ENCODE results near the gene ARL6.
A peak's percentile ranks its signal among the peaks of the same experiment; 100 is the strongest.

Gene ARL6

DNA sequence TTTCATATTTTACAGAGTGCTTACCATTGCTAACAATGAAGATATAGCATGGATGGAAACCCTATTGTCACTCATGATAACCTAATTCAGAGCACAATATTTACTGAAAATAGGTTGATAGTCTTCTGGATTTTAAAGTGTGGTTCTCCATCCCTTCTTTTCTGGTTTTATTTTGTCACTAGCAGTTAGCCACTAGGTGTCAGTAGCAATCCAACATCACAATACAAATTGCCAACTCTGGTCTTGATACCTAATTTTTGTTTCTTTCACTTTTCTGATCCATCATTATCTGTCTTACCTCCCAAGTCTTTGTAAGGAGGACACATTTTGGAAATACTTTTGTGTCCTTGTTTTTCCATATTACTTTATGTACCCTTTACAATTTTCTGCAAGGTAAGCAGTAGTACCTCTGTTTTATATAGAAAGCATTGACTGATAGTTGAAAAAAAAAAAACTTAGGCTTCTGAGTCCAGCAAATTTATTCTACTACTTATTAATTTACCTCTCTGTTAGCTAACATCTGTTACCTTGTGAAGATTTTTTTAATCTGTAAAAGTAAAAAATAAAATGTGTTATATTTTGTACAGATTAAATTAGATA is 29.0 kb downstream of the ARL6 start:
- no peaks in the 10 kb centered on the region for H3K36me3 ChIP-seq (ENCODE audit: insufficient read depth, low read length)
- no peaks in the 10 kb centered on the region for H3F3A ChIP-seq (ENCODE audit: low read depth)
- H3K9me2 ChIP-seq (replicated peaks; ENCODE audit: low read depth, low read length): no peaks in the 10 kb centered on the region
- H3K9ac ChIP-seq (ENCODE audit: low read depth, low read length, poor library complexity, severe bottlenecking): no peak overlapping the region
- H3K9me3 ChIP-seq (ENCODE audit: insufficient read depth, low read depth, low read length): no peaks in the 10 kb centered on the region
- no peak overlapping the region for H3K4me2 ChIP-seq (ENCODE audit: low read depth, low read length, poor library complexity, severe bottlenecking)
- no peak for TF ChIP-seq EZH2phosphoT487 (IDR thresholded peaks at IDR 0.05; ENCODE audit: borderline replicate concordance)
- TF ChIP-seq, protein P1, sequence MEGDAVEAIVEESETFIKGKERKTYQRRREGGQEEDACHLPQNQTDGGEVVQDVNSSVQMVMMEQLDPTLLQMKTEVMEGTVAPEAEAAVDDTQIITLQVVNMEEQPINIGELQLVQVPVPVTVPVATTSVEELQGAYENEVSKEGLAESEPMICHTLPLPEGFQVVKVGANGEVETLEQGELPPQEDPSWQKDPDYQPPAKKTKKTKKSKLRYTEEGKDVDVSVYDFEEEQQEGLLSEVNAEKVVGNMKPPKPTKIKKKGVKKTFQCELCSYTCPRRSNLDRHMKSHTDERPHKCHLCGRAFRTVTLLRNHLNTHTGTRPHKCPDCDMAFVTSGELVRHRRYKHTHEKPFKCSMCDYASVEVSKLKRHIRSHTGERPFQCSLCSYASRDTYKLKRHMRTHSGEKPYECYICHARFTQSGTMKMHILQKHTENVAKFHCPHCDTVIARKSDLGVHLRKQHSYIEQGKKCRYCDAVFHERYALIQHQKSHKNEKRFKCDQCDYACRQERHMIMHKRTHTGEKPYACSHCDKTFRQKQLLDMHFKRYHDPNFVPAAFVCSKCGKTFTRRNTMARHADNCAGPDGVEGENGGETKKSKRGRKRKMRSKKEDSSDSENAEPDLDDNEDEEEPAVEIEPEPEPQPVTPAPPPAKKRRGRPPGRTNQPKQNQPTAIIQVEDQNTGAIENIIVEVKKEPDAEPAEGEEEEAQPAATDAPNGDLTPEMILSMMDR (conservative IDR thresholded peaks at IDR 0.05; ENCODE audit: low read length): peak; percentile 88
- no peaks in the 10 kb centered on the region for H3K4me1 ChIP-seq (ENCODE audit: insufficient read depth, low read length, poor library complexity, severe bottlenecking)
- no peak overlapping the region for H2AFZ ChIP-seq (ENCODE audit: low read length)
- H3K27me3 ChIP-seq (ENCODE audit: insufficient read depth, low read length, poor library complexity, severe bottlenecking): no peaks in the 10 kb centered on the region
- no peak overlapping the region for H3K4me3 ChIP-seq (ENCODE audit: low read length, poor library complexity, severe bottlenecking)
- H3K79me2 ChIP-seq (ENCODE audit: insufficient read depth, low read length): no peaks in the 10 kb centered on the region
- H4K20me1 ChIP-seq (ENCODE audit: insufficient read depth, low read length, poor library complexity, severe bottlenecking): no peaks in the 10 kb centered on the region

DNA sequence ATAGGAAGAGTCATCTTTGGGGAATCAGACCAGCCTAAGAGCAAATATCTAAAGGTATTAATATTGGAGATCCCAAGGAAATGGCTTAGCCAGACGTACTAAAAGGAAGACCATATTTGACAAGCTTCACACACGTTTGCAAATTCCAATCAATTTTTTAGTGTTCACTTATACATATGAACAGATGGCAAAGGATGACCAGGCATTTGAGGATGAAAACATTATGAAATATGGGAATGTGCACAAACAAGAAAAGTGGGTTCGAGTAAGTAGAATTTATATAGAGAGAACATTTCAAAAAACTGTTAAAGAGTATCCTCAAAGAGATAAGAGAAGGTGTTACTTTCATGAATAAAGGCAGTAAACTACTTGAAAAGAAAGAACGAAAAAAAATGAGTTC is 31.4 kb downstream of the ARL6 start:
- H3K4me2 ChIP-seq (ENCODE audit: low read depth, low read length, poor library complexity, severe bottlenecking): no peak overlapping the region
- H2AFZ ChIP-seq (ENCODE audit: low read length): no peak overlapping the region
- H3K4me1 ChIP-seq (ENCODE audit: insufficient read depth, low read length, poor library complexity, severe bottlenecking): no peaks in the 10 kb centered on the region
- no peaks in the 10 kb centered on the region for H3K27me3 ChIP-seq (ENCODE audit: insufficient read depth, low read length, poor library complexity, severe bottlenecking)
- H3K36me3 ChIP-seq (ENCODE audit: insufficient read depth, low read length): no peaks in the 10 kb centered on the region
- no peak overlapping the region for H3K4me3 ChIP-seq (ENCODE audit: low read length, poor library complexity, severe bottlenecking)
- no peak overlapping the region for H3K9ac ChIP-seq (ENCODE audit: low read depth, low read length, poor library complexity, severe bottlenecking)
- H3K9me3 ChIP-seq (ENCODE audit: insufficient read depth, low read depth, low read length): no peaks in the 10 kb centered on the region
- no peaks in the 10 kb centered on the region for H3F3A ChIP-seq (ENCODE audit: low read depth)
- TF ChIP-seq EZH2phosphoT487 (IDR thresholded peaks at IDR 0.05; ENCODE audit: borderline replicate concordance): no peak
- TF ChIP-seq, protein P1 (conservative IDR thresholded peaks at IDR 0.05; ENCODE audit: low read length): no peak
- no peaks in the 10 kb centered on the region for H4K20me1 ChIP-seq (ENCODE audit: insufficient read depth, low read length, poor library complexity, severe bottlenecking)
- no peaks in the 10 kb centered on the region for H3K9me2 ChIP-seq (replicated peaks; ENCODE audit: low read depth, low read length)
- no peaks in the 10 kb centered on the region for H3K79me2 ChIP-seq (ENCODE audit: insufficient read depth, low read length)

DNA sequence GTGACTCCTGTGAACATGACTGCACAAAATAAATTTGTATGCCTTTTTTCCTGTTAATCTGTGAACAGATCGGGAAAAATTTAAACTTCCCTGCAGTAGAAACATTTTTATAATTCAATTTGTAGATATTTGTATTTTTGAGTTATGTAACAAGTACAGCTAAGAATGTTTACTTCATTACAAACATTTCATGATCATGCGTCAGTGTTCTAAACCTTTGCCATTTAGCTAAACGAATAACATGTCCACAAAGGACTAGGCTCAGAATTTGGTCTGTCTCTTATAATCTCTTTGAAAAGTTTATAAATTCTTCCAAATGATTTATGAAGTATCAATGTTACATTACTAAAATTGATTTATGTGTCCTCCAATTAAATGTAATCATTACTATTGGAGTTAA is 39.9 kb downstream of the ARL6 start:
- Histone ChIP-seq H3F3A (ENCODE audit: low read depth) (no peaks in the 10 kb centered on the region), H3K27me3 (ENCODE audit: insufficient read depth, low read length, poor library complexity, severe bottlenecking) (no peaks in the 10 kb centered on the region), H3K9ac (ENCODE audit: low read depth, low read length, poor library complexity, severe bottlenecking) (no peak overlapping the region), H3K9me3 (ENCODE audit: insufficient read depth, low read depth, low read length) (no peaks in the 10 kb centered on the region), H3K9me2 (replicated peaks; ENCODE audit: low read depth, low read length) (no peaks in the 10 kb centered on the region), H3K4me1 (ENCODE audit: insufficient read depth, low read length, poor library complexity, severe bottlenecking) (no peaks in the 10 kb centered on the region), H3K4me2 (ENCODE audit: low read depth, low read length, poor library complexity, severe bottlenecking) (no peak overlapping the region), H3K36me3 (ENCODE audit: insufficient read depth, low read length) (no peaks in the 10 kb centered on the region), H4K20me1 (ENCODE audit: insufficient read depth, low read length, poor library complexity, severe bottlenecking) (no peaks in the 10 kb centered on the region), H3K79me2 (ENCODE audit: insufficient read depth, low read length) (no peaks in the 10 kb centered on the region), H2AFZ (ENCODE audit: low read length) (no peak overlapping the region), H3K4me3 (ENCODE audit: low read length, poor library complexity, severe bottlenecking) (no peak overlapping the region)
- no peak for TF ChIP-seq EZH2phosphoT487 (IDR thresholded peaks at IDR 0.05; ENCODE audit: borderline replicate concordance)
- TF ChIP-seq, protein P1 (conservative IDR thresholded peaks at IDR 0.05; ENCODE audit: low read length): no peak

Data from Loucy (cell line).